ENCODE data around the gene TNFAIP8L1.
A peak's percentile ranks its signal among the peaks of the same experiment; 100 is the strongest.

The TNFAIP8L1 gene

GRCh38 chr19:4704317-4704673 lies 65.0 kb downstream of the TNFAIP8L1 start:
- CTCF ChIA-PET, result no interaction called here
- POLR2A ChIA-PET, result no interaction called here
- no peak overlapping the region for H3K4me3 ChIP-seq (ENCODE audit: low read depth, low read length)
- no peak overlapping the region for H3K27ac ChIP-seq (ENCODE audit: extremely low read depth, low read depth, low read length)
- no peaks in the 10 kb centered on the region for H3K4me1 ChIP-seq (ENCODE audit: control insufficient read depth, insufficient read depth, low read length)
- H3K36me3 ChIP-seq (ENCODE audit: control insufficient read depth in 2 of 2, insufficient read depth in 1 of 2, low read length in 2 of 2), result peaks cover 17 to 60% of the 10 kb centered on the region in 2 experiments; a peak in 2 of 3 replicates
- 0 out of 2 replicates have a peak, but pooled peaks have one; percentile 8 for TF ChIP-seq ZIC2 (tag by site-specific recombination; IDR thresholded peaks at IDR 0.05)
- TF ChIP-seq BCL6B (tag by site-specific recombination; IDR thresholded peaks at IDR 0.05), result no peak
- TF ChIP-seq ZNF391 (tag by site-specific recombination; IDR thresholded peaks at IDR 0.05; ENCODE audit: borderline replicate concordance, low read depth), result no peak
- no peak for TF ChIP-seq ZNF544 (tag by site-specific recombination; IDR thresholded peaks at IDR 0.05)
- H3K9me3 ChIP-seq (ENCODE audit: control insufficient read depth, insufficient read depth, low read depth, low read length), result no peaks in the 10 kb centered on the region

Data from HEK293 (cell line).